Activated naive CD4-positive, alpha-beta T cell treated with Interleukin-2 at 50 U/mL for 16 hours (primary cell): ENCODE results near the gene NES.
"Not testable (repeated sequence)": the region's sequence is repeated elsewhere in the genome, so short reads cannot be mapped to it uniquely, and the experiment has no call there.

Source experiments
- DNase-seq: peaks from one replicate; pipeline ENCODE4 v3.0.0-alpha.2; 2020

The NES gene

DNA sequence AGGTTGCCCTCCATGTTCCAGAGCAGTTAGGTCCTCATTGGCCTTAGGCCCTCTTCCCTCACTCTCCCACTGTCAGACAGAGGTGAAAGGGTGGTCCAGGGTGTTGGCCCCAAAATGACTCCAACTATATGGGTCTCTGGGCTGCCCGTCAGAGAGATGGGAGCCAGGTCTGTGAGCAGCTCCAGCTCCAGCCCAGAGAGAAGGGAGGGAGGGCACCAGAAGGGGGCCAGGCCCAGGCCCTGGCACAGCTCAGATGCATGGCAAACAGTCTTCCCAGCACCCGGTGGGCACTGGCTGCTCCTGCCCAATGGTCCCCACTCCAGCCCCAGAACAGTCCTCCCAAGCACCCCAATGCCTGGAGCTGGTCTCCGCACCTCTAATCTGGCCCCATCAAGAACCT is 33.1 kb downstream of the NES start:
- DNase-seq: no peak

DNA sequence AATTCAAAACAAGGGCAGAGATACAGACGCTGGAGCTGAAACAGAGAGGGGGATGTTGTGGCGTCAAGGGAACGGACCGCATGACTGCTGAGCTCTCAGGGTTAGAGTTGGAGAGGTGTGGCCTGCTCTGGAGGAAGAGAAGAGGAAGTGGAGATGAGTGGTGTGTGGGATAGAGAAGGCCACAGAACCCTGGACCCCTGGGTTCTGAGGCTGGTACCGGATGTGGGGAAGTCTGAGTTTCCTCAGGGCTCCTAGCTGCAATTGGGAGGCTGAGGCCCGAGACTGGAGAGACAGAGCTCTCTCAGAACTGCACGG is 33.5 kb downstream of the NES start:
- peak; percentile 14 for DNase-seq

DNA sequence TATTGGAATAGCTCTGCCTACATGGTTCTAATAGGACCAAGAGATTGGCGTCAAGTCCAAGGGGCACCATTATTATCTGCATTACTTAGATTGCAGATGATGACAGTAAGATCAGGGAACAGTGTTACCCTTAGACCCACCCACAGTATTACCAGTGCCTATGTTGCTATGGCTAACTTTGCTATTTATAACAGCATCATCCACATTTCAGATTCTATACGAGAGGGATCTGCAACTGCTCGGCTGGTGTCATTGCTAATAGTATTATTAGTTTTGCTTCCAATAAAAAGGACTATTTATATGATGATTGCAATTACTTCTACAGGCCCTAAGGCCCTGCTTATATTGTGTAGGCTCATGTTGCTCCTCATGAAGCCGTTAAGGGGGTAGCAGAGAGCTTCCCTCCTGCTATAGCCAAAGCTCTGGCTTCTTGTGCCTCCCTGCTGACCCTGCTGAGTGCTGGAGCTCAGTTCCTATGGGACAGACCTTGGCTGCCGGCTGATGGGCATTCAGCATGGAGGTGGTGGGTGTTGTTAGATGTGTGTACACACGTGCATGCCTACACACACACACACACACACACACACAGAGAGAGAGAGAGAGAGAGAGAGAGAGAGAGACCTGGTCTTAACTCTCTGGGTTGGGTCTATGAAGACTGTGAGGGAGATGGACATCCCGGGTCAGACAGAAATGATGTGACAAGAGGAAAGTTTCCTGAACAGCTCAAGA is 34.0 kb downstream of the NES start:
- DNase-seq: no peak

DNA sequence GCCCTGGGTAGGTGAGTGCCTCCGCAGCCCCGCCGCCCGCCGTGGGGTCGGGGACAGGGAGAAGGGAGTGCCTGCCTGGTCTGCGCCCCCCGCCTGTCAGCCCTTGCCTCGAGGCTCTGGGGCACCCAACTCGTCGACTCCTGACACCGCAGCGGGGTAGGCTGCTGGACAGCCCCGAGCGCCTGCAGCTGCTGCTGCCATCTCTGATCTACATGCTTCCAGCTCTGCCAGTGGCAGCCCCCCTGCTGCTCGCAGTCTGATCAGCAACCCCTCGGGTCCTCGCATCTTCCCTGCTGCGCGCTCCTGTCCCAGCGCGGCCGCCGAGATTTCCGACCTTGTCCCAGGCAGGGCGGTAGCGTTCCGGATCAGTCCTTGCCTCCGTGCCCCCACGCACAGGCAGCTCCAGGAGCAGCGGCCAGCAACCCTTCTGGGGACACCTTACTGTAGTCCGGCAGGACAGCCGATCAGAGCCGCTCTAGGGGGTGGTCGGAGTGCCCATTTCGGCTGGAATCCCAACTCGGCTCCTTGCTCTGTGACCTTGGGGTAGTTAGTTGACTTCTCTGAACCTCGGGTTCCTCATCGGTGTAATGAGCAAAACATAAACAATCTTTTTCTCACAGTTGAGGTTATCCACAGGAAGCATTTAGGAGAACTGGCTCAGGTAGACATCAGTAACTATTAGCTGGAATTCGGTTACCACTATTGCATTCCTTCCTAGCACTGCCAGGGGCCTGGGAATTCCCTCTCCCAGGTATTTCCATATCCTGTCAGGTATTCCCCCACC is 34.8 kb downstream of the NES start:
- no peak for DNase-seq

DNA sequence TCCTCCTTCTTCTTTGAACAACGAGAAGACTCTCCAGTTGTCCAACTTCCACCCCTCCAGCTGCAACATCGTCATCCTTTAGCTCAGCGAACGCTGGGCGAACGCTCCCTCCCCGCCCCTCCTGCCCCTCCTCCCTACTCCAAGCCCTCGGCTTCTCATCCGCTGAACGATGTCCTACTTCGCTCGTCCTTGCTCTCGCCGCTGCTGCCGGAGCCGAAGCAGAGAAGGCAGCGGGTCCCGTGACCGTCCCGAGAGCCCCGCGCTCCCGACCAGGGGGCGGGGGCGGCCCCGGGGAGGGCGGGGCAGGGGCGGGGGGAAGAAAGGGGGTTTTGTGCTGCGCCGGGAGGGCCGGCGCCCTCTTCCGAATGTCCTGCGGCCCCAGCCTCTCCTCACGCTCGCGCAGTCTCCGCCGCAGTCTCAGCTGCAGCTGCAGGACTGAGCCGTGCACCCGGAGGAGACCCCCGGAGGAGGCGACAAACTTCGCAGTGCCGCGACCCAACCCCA is 35.4 kb downstream of the NES start, which contains the start of gene BCAN:
Gene BCAN, plus strand, starts transcription at position 357 of the 504 bp plus-strand sequence. CDS start 3,938 bp downstream, outside the sequence.
- DNase-seq: peak; percentile 21

DNA sequence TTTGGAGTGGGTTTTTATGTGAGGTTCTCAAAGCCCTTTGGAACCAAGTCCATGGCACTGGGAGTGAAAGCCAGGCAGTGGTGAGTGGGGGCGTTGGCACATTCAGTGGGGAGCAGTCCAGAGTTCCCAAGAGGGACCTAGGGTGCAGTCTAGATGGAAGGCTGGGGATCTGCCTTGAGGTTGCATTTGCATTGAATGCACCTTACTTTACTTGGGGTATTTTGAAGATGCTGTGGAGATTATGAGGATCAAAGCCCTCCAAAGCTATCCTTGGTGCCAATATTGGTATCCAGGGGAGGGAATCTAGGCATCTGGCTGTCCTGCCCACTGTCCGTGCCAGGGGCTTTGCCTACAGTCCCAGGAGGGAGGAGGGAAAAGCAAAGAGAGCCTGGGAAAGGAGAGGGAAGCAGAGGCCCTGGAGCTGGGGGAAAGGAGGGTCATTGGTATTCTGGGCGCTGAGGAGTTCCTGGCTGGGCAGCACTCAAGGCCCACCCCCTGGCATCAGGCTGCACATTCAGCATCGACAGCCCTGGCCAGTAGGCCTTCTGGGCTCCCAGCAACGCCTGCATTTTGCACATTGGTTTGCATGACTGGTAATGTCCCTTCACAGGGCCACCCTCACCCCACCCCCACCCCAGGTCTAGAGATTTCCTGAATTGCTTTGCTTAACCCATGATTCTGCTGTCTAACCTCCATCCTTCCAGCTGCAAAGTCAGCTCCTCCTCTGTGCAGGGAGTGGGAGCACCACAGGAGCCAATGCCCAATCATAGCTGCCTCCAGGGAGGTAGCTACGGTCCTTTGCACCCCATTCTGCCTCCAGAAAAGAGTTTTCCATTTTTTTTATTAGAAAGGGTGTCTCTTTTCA is 36.1 kb downstream of the NES start:
- no peak for DNase-seq

DNA sequence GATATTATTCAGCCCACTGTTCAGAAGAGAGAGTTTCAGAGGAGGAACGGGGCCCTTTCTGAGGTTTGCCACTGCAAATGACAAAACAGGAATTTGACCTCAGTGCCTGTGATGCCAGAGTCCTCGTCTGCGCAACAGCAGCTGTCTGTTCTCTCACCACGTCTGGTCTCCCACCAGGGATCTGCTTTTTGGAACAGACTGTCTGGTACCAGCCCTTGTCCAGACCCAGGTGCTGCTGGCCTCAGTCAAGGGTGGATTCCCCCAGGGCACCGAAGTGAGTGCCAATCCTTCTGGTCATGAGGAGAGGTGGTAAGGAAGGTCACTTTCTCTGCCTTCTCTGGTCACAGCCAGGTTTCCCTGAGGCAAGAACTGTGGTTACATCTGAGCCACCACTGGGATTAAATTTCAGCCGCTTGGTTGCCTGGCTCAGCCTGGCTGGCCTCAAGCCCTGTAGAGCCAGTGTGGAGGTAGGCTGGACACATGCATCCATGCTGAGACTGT is 37.6 kb downstream of the NES start:
- no peak for DNase-seq

DNA sequence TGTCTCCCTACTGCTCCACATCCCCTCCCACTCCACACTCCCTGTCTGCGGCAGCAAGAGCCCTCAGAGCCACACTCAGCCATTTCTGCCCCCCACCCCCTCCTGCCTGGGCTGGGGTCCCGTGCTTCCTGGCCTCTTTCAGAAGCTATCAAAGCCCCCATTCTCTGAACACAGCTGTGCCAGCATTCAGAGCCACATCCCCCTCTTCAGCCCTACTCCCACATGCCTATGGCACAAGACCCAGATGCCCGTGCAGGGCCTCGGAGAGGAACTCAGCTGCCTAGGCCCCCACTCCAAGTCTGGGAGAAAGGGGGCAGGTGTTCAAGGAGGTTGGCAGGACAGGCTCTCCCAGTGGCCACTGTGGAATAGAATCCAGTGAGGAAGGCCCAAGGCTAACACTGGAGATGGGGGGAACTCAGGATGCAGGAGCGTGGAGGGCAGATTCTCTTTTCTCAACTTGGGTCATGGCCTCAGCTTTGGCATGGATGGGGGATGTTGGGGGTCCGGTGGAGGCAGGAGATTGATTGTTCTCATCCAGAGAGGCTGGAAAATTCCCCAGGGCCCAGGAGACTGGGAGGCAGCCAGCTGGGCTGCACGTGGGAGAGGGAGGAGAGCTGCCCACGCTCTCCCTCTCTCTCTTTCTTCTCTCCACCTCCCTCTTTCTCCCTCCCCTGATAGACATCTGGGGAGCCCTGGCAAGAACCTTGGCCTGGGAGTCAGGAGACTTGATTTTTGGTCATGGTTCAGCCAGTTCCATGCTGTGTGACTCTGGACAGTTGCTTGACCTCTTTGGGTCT is 38.8 kb downstream of the NES start:
- no peak for DNase-seq

DNA sequence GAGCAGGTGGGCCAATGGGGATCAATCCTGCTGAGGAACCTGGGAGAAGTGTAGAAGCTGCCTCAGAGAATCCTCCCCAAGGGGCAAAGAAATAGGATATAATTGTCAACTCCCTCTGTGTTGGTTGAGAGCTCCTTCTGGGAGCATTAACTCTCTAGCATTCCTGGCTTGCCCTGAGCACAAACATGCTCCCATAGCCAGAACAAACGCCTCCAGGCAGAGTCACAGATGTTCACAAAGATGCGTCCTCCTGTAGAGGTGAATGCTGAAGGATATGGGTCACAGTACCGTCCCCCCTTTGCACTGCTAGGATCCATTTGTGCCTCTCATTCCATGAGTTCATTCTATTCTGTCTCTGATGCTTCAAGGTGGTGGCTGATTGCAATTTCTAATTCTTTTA is 44.9 kb downstream of the NES start:
- no peak for DNase-seq

DNA sequence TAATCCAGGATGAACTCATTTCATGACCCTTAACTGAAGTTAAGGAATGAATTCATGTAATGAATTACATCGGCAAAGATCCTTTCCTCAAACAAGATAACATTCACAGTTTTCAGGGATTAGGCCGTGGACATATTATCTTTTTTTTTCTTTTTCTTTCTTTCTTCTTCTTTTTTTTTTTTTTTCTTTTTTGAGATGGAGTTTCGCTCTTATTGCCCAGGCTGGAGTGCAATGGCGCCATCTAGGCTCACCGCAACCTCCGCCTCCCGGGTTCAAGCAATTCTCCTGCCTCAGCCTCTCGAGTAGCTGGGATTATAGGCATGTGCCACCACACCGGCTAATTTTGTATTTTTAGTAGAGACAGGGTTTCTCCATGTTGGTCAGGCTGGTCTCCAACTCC is 46.1 kb downstream of the NES start:
- DNase-seq: not testable (repeated sequence)

DNA sequence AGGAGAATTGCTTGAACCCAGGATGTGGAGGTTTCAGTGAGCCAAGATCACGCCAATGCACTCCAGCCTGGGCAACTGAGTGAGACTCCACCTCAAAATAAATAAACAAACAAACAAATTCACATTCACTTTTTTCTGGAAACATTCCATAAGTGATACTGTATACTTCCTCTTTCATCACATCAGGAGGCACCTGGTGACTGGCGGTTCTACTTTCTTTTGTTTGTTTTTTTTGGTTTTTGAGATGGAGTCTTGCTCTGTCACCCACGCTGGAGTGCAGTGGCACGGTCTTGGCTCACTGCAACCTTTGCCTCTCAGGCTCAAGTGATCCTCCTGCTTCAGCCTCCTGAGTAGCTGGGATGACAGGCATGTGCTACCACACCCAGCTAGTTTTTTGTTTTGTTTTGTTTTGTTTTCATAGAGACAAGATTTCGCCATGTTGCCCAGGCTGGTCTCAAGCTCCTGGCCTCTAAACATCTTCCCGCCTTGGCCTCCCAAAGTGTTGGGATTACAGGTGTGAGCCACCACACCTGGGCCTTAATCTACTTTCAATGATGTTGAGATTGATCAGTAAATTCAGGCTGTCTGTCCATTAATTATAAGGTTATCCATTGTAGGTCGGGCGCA is 47.3 kb downstream of the NES start:
- DNase-seq: no peak

DNA sequence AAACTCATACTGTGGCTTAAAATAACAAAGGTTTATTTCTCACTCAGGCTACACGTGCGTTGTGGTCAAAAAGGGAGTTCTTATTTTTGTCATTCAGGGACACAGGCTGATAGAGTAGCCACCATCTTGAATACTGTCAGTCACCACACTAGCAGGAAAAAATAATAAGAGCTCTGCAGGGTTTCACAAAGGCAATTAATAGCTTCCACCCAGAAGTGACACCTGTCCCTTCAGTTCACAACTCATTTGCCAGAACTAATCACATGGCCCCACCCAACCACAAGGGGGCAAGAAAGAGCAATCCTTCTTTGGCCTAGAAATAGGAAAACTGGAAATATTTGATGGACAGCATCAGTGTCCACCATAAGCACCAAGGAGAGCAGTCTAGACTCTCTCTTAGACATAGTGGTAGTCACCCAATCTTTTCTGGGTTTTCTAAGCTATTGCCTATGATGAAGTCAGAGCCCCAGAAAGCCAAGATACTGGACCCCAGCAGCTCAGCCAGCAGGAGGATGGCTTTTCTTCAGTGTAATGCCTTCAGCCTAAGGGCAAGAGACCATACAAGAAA is 49.8 kb downstream of the NES start:
- DNase-seq: peak; percentile 42

DNA sequence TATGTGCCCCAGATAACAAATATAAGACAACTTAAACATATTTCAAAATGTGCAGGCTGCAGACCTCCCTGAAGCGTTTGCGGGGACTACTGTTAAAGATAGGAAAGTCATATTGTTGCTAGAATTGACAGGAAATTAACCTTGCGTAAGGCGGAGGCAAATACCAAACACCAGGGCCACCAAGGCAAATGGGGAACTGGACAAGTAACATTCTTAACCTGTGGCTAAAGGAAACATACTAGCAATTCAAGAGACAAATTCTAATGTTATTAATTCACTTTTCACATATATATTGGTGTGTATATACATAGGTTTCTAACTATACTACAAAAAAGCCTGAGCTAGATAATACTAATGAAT is 51.1 kb downstream of the NES start:
- no peak for DNase-seq

DNA sequence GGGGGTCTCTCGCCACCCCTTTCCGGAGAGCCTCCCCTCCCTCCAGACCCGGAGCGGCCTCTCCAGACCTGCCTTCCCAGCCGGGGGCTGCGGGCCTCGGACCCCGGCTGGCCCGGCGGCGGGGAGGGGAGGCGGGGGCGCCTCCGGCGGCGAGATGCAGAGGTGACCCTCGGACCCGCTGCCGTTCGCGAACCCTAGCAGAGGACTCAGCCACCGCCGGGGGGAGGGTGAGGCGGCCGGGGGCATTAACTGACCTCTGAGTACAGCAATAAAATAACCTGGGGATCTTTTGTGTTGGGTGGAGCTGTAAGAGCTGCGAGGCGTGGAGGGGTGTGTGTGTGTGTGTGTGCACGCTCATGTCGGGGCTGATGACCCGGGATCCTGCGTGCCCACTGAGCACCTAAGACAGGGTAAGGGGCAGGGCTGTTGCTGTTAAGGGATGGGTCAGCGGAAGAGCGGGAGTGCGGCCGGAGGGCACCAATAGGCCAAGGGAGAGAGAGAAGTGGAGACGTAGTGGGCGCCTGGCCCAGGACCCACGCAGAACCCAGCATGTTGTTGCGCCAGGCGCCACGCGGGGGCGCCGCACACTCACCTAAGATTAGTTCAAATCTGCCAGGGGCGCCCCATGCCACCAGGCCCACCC is 51.6 kb downstream of the NES start:
- peak; percentile 70 for DNase-seq

DNA sequence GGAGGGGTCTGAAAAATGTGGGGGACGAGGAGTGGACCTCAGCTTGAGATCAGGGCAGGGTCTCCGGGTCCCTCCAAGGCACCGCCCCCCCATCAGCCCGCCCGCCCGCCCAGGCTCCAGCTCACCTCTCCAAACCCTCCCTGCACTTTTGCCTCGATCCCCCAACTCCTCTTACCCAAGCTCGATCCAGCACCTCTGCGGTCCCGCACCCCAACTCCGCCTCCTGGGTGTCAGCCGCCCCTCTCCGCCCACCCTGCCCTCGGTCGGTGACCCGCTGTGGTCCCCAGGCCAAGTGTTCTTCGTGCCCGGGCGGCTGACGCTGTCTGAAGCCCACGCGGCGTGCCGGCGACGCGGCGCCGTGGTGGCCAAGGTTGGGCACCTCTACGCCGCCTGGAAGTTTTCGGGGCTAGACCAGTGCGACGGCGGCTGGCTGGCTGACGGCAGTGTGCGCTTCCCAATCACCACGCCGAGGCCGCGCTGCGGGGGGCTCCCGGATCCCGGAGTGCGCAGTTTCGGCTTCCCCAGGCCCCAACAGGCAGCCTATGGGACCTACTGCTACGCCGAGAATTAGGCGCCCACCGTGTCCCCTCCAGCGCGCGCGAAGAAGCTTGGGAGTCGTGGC is 52.3 kb downstream of the NES start:
- DNase-seq: no peak

DNA sequence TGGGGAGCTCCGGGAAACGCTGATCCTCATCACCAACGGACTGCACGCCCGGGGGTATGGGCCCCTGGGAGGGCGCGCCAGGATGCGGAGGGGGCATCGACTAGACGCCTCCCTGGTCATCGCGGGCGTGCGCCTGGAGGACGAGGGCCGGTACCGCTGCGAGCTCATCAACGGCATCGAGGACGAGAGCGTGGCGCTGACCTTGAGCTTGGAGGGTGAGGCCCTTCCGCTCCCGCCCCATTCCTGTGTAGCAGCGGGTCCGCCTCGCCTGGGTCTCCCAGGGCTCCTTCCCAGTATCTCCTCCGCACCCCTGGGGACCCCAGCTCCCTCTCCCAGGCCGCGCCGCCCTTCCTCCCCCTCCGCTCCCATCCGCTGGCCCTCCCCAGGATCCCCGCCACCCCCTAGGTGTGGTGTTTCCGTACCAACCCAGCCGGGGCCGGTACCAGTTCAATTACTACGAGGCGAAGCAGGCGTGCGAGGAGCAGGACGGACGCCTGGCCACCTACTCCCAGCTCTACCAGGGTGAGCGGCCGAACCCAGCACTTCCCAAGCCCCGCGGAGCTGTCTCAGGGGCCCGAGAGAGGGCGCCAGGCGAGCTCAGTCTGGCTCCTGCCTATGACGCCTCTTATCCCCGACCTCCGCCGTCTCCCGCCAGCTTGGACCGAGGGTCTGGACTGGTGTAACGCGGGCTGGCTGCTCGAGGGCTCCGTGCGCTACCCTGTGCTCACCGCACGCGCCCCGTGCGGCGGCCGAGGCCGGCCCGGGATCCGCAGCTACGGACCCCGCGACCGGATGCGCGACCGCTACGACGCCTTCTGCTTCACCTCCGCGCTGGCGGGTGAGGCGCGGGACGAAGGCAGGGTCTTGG is 53.0 kb downstream of the NES start:
- peak; percentile 46 for DNase-seq

DNA sequence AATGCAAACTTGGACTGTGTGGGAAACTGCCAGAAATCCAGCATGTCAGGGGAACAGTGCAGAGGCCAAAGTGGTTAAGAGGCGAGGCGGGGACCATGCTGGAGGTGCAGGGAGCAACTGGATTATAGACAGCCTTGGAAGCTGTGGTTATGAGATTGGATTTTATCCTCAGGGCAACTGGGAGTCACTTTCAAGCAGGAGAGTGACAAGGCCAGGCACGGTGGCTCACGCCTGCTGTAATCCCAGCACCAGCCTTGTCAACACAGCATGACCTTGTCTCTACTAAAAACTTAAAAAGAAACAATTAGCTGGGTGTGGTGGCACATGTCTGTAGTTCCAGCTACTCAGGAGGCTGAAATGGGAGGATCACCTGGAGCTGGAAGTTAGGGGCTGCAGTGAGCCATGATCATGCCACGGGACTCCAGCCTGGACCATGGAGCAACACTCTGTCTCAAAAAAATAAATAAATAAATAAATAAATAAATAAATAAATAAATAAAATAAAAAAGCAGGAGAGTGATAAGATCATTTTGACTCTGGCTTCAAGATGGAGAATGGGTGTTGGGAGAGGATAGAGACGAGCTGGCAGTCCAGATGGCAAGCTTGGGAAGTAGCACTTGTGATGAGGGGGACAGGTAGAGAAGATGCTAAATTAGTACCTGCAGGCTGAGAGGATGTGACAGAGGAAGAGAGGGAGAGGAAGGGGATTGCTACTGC is 54.5 kb downstream of the NES start:
- DNase-seq: no peak

DNA sequence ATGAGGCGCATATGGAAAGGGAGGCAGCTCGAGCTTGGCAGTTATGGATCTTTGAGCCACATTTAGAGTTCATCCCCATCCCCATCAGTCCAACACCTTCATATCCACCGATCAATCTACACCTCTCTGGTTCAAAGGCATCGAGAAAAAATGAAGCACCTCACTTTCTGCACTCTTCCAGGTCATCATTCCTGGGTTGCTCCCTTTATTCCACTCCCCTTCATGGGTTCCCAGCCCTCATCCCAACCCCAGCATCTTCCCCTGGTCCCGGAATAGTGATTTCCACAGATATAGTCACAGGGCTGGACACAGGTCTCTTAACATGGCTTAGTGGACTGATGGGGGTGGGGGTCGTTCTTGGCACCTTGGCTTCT is 57.6 kb downstream of the NES start:
- DNase-seq: no peak
